HPDE6-E6E7 (cell line): Measurements from ENCODE around the gene MYL5.
"Not testable (repeated sequence)": the region's sequence is repeated elsewhere in the genome, so short reads cannot be mapped to it uniquely, and the experiment has no call there.

Experiments
- DNase-seq: peaks from one replicate; pipeline ENCODE4 v3.0.0; 2011; ENCODE audit warnings: missing footprints; ENCODE audit errors: extremely low spot score

MYL5 gene

GRCh38 chr4:705278-706082 lies 31.1 kb downstream of the MYL5 start, which contains the start of gene PCGF3:
TSS of gene PCGF3 (plus strand) at chr4:705832. CDS start at chr4:733681, 27,849 bp downstream.
- peak; percentile 98 for DNase-seq

- DNase-seq: not testable (repeated sequence)
Measured at GRCh38 chr4:706083-706633, 31.8 kb downstream of the MYL5 start.

GRCh38 chr4:706834-707598 lies 32.7 kb downstream of the MYL5 start:
- no peak for DNase-seq

- no peak for DNase-seq
Measured at GRCh38 chr4:707929-708630, 33.7 kb downstream of the MYL5 start.

GRCh38 chr4:708631-708933 lies 34.2 kb downstream of the MYL5 start:
- DNase-seq: no peak

GRCh38 chr4:709348-709747 lies 35.0 kb downstream of the MYL5 start:
- DNase-seq: no peak

- no peak for DNase-seq
Measured at GRCh38 chr4:710116-710515, 35.8 kb downstream of the MYL5 start.

GRCh38 chr4:710916-711315 lies 36.6 kb downstream of the MYL5 start:
- DNase-seq: no peak

GRCh38 chr4:712093-712492 lies 37.8 kb downstream of the MYL5 start:
- no peak for DNase-seq

GRCh38 chr4:712916-713632 lies 38.7 kb downstream of the MYL5 start:
- DNase-seq: no peak

- DNase-seq: no peak
Measured at GRCh38 chr4:714087-714486, 39.7 kb downstream of the MYL5 start.

- no peak for DNase-seq
Measured at GRCh38 chr4:717601-718320, 43.4 kb downstream of the MYL5 start.

GRCh38 chr4:718460-718859 lies 44.1 kb downstream of the MYL5 start:
- no peak for DNase-seq

GRCh38 chr4:720111-720860 lies 45.9 kb downstream of the MYL5 start:
- DNase-seq: no peak

GRCh38 chr4:721261-722168 lies 47.2 kb downstream of the MYL5 start:
- no peak for DNase-seq

GRCh38 chr4:722169-722725 lies 47.9 kb downstream of the MYL5 start:
- DNase-seq: no peak

GRCh38 chr4:722851-723360 lies 48.6 kb downstream of the MYL5 start:
- DNase-seq: no peak

- DNase-seq: no peak
Measured at GRCh38 chr4:723751-724530, 49.6 kb downstream of the MYL5 start.
